Fibroblast of lung (primary cell): Measurements from ENCODE around the gene KCNJ10. TPM values are rescaled to one million over a fixed set of nuclear protein-coding genes. Genes with fewer than 3 reads are reported as not detected.

Experiments used
- DNase-seq, 2 donors: peaks; one replicate each; pipeline versions ENCODE4 v3.0.0 to v3.0.0-alpha.2; 2010; ENCODE audit warnings: low read depth in 2 of 2
- H2AFZ ChIP-seq: 2 replicates; pipeline ENCODE4 v1.5.1; 2012; ENCODE audit warnings: low read length, control low read depth, inconsistent platforms
- H3K27ac ChIP-seq: 2 replicates; pipeline ENCODE4 v1.5.1; 2011; ENCODE audit warnings: low read length, control low read depth; ENCODE audit not compliant: insufficient read depth
- H3K27me3 ChIP-seq: 2 replicates; pipeline ENCODE4 v1.5.1; 2011; ENCODE audit warnings: mild to moderate bottlenecking, low read length; ENCODE audit not compliant: control insufficient read depth, insufficient read depth
- H3K36me3 ChIP-seq: 2 replicates; pipeline ENCODE4 v1.5.1; 2011; ENCODE audit warnings: low read length; ENCODE audit not compliant: control insufficient read depth, insufficient read depth
- H3K4me1 ChIP-seq: 2 replicates; pipeline ENCODE4 v1.5.1; 2011; ENCODE audit warnings: low read length; ENCODE audit not compliant: control insufficient read depth, insufficient read depth; ENCODE audit errors: extremely low read depth
- H3K4me2 ChIP-seq: 2 replicates; pipeline ENCODE4 v1.5.1; 2011; ENCODE audit warnings: low read length, control low read depth; ENCODE audit not compliant: insufficient read depth; ENCODE audit errors: extremely low read depth
- H3K4me3 ChIP-seq, 4 experiments: fragments of 200-600 bp in 1 of 4; sonication (generic) in 1 of 4; replicated peaks in 1 of 4; 2 replicates each; pipeline ENCODE4 v1.5.1; 2011 to 2016; ENCODE audit warnings: low read length in 4 of 4, low read depth in 3 of 4, mild to moderate bottlenecking in 3 of 4, control low read depth in 2 of 4, inconsistent platforms in 1 of 4, mixed read lengths in 1 of 4; ENCODE audit not compliant: insufficient read depth in 1 of 4; ENCODE audit errors: control extremely low read depth in 1 of 4
- H3K79me2 ChIP-seq: 2 replicates; pipeline ENCODE4 v1.5.1; 2012; ENCODE audit warnings: mild to moderate bottlenecking, low read length, inconsistent platforms; ENCODE audit not compliant: control insufficient read depth, insufficient read depth
- H3K9ac ChIP-seq: 2 replicates; pipeline ENCODE4 v1.5.1; 2011; ENCODE audit warnings: mild to moderate bottlenecking, low read length, control low read depth; ENCODE audit not compliant: insufficient read depth
- H3K9me3 ChIP-seq: 2 replicates; pipeline ENCODE4 v1.5.1; 2012; ENCODE audit warnings: low read depth, low read length; ENCODE audit not compliant: control insufficient read depth, insufficient read depth
- H4K20me1 ChIP-seq: 2 replicates; pipeline ENCODE4 v1.5.1; 2011; ENCODE audit warnings: low read length; ENCODE audit not compliant: control insufficient read depth, insufficient read depth; ENCODE audit errors: extremely low read depth
- CTCF ChIP-seq, 2 donors: IDR thresholded peaks in 1 of 2; conservative IDR thresholded peaks in 1 of 2; 1 replicate in 1 of 2; 2 replicates in 1 of 2; pipeline ENCODE4 v1.5.1; 2011 to 2012; ENCODE audit warnings: low read length in 2 of 2, control low read depth in 1 of 2, inconsistent platforms in 1 of 2, low read depth in 1 of 2, mild to moderate bottlenecking in 1 of 2
- EZH2 ChIP-seq: IDR thresholded peaks from 2 replicates; pipeline ENCODE4 v1.5.1; 2012; ENCODE audit warnings: low read length, control low read depth, mild to moderate bottlenecking; ENCODE audit errors: missing control alignments
- polyA minus RNA-seq: library from RNA; depleted of rRNA, polyadenylated mRNA; stranded (reverse); fragments of >200 nt; gene quantifications from 2 replicates; pipeline ENCODE4 v1.2.3, GENCODE V29; 2011; ENCODE audit warnings: low replicate concordance
- polyA plus RNA-seq, 2 donors: library from polyadenylated mRNA; depleted of rRNA in 1 of 2; stranded (reverse) in 1 of 2; unstranded in 1 of 2; fragments of >200 nt; gene quantifications; 2 replicates each; pipeline ENCODE4 v1.2.1, GENCODE V29; 2011 to 2012; ENCODE audit warnings: missing spikeins in 1 of 2
- total RNA-seq: library from RNA; depleted of rRNA; stranded (reverse); fragments of >200 nt; gene quantifications from 2 replicates; pipeline ENCODE4 v1.2.1, GENCODE V29; 2014

KCNJ10 gene
- not detected in 2 replicates for total RNA-seq
- not detected in 2 replicates for polyA plus RNA-seq
- polyA plus RNA-seq (2012) = not detected in 2 replicates
- not detected in 2 replicates for polyA minus RNA-seq

GRCh38 chr1:160069460-160070231 lies at the start of gene KCNJ10:
Gene KCNJ10, minus strand, starts transcription at chr1:160070160. Its CDS starts 27,628 bp downstream, at chr1:160042532.
- Histone ChIP-seq H3K4me1 (no peaks in the 10 kb centered on the region), H3K4me3 (peak within 1 kb of the TSS; percentile 25 to 65 (median 43)), H3K27ac (no peak within 1 kb of the TSS), H3K9ac (no peak within 1 kb of the TSS), H4K20me1 (no peaks in the 10 kb centered on the region), H3K79me2 (no peaks in the 10 kb centered on the region), H3K36me3 (no peaks in the 10 kb centered on the region), H3K27me3 (peaks cover 40% of the 10 kb centered on the region), H3K4me2 (peak within 1 kb of the TSS; percentile 80), H2AFZ (peak within 1 kb of the TSS; percentile 70), H3K9me3 (no peaks in the 10 kb centered on the region)
- TF ChIP-seq EZH2 = no peak
- TF ChIP-seq CTCF (conservative IDR thresholded peaks at IDR 0.05 in 1 of 2, IDR thresholded peaks at IDR 0.05 in 1 of 2; ENCODE audit: low read depth in 1 of 2, low read length in 2 of 2) = no peak
- no peak for DNase-seq

- no peaks in the 10 kb centered on the region for H3K4me1 ChIP-seq
- H3K36me3 ChIP-seq = no peaks in the 10 kb centered on the region
- H3K4me3 ChIP-seq = no peak overlapping the region
- H3K27ac ChIP-seq = no peak overlapping the region
- no peaks in the 10 kb centered on the region for H4K20me1 ChIP-seq
- H3K79me2 ChIP-seq = no peaks in the 10 kb centered on the region
- H3K9me3 ChIP-seq = no peaks in the 10 kb centered on the region
- H3K27me3 ChIP-seq = peaks cover 29% of the 10 kb centered on the region
- TF ChIP-seq CTCF (conservative IDR thresholded peaks at IDR 0.05 in 1 of 2, IDR thresholded peaks at IDR 0.05 in 1 of 2; ENCODE audit: low read depth in 1 of 2, low read length in 2 of 2) (no peak), EZH2 (no peak)
- no peak overlapping the region for H3K9ac ChIP-seq
- no peak for DNase-seq
- no peak overlapping the region for H2AFZ ChIP-seq
- H3K4me2 ChIP-seq = no peak overlapping the region
Observed at GRCh38 chr1:160118928-160119327, 49.0 kb upstream of the KCNJ10 start.

GRCh38 chr1:160117709-160118183 lies 47.8 kb upstream of the KCNJ10 start:
- Histone ChIP-seq H3K9me3 (no peaks in the 10 kb centered on the region), H4K20me1 (no peaks in the 10 kb centered on the region), H3K79me2 (no peaks in the 10 kb centered on the region), H3K36me3 (no peaks in the 10 kb centered on the region), H3K27me3 (peaks cover 30% of the 10 kb centered on the region), H3K4me2 (no peak overlapping the region), H3K9ac (no peak overlapping the region), H3K4me1 (no peaks in the 10 kb centered on the region), H2AFZ (no peak overlapping the region), H3K27ac (no peak overlapping the region), H3K4me3 (peak overlapping the region in 1 of 4 experiments; percentile 64)
- no peak for TF ChIP-seq EZH2
- no peak for TF ChIP-seq CTCF (conservative IDR thresholded peaks at IDR 0.05 in 1 of 2, IDR thresholded peaks at IDR 0.05 in 1 of 2; ENCODE audit: low read depth in 1 of 2, low read length in 2 of 2)
- DNase-seq = peak; percentile 35 to 79
